Measurements from ENCODE around the gene INPP5F.

Gene INPP5F

GRCh38 chr10:119735451-119735850 lies 9.6 kb downstream of the INPP5F start:
- no peak for TF ChIP-seq CTCF (IDR thresholded peaks at IDR 0.05; ENCODE audit: insufficient read depth, low read depth, low read length, missing control alignments)
- DNase-seq (ENCODE audit: low read depth), result no peak
- H3K4me3 ChIP-seq (ENCODE audit: low read depth, low read length), result no peak overlapping the region

- no peak overlapping the region for H3K4me3 ChIP-seq (ENCODE audit: low read depth, low read length)
- DNase-seq (ENCODE audit: low read depth), result no peak
- no peak for TF ChIP-seq CTCF (IDR thresholded peaks at IDR 0.05; ENCODE audit: insufficient read depth, low read depth, low read length, missing control alignments)
Measured at GRCh38 chr10:119736220-119736619, 10.4 kb downstream of the INPP5F start.

GRCh38 chr10:119737039-119737663 lies 11.3 kb downstream of the INPP5F start:
- no peak for DNase-seq (ENCODE audit: low read depth)
- no peak overlapping the region for H3K4me3 ChIP-seq (ENCODE audit: low read depth, low read length)
- no peak for TF ChIP-seq CTCF (IDR thresholded peaks at IDR 0.05; ENCODE audit: insufficient read depth, low read depth, low read length, missing control alignments)

- H3K4me3 ChIP-seq (ENCODE audit: low read depth, low read length), result no peak overlapping the region
- no peak for DNase-seq (ENCODE audit: low read depth)
- TF ChIP-seq CTCF (IDR thresholded peaks at IDR 0.05; ENCODE audit: insufficient read depth, low read depth, low read length, missing control alignments), result no peak
Measured at GRCh38 chr10:119737823-119738222, 12.0 kb downstream of the INPP5F start.

- no peak overlapping the region for H3K4me3 ChIP-seq (ENCODE audit: low read depth, low read length)
- TF ChIP-seq CTCF (IDR thresholded peaks at IDR 0.05; ENCODE audit: insufficient read depth, low read depth, low read length, missing control alignments), result no peak
- no peak for DNase-seq (ENCODE audit: low read depth)
Measured at GRCh38 chr10:119738962-119739361, 13.1 kb downstream of the INPP5F start.

- no peak for DNase-seq (ENCODE audit: low read depth)
- TF ChIP-seq CTCF (IDR thresholded peaks at IDR 0.05; ENCODE audit: insufficient read depth, low read depth, low read length, missing control alignments), result no peak
- H3K4me3 ChIP-seq (ENCODE audit: low read depth, low read length), result no peak overlapping the region
Measured at GRCh38 chr10:119740096-119740495, 14.2 kb downstream of the INPP5F start.

All from GM12865 (cell line).